GM18498 (cell line): ENCODE measurements around the gene RRP36.
"Not testable (repeated sequence)": the region's sequence is repeated elsewhere in the genome, so short reads cannot be mapped to it uniquely, and the experiment has no call there.

Source experiments
- ATAC-seq: cut with Tn5 transposase; IDR thresholded peaks from one replicate; pipeline ENCODE4 v1.9.1; 2021; ENCODE audit warnings: mild to moderate bottlenecking, moderate library complexity; ENCODE audit not compliant: unreplicated experiment

Gene RRP36

DNA sequence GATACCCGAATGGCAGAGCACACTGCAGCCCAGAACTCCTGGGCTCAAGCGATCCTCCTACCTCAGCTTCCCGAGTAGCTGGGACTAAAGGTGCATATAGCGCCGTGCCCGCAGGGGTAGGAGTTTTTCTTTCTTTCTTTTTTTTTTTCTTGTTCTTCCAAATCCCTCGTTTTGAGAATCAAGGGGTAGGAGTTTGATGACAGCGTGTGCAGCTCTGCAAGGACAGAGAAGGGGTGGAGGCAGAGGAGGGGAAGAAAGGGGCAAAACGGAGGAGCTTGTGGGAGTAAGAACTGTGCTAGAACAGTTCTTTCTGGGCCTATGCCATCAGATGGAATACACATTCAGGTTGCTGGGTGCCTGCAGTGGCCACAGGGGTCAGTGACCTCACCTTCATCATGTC is 15.3 kb downstream of the RRP36 start:
- no peak for ATAC-seq

DNA sequence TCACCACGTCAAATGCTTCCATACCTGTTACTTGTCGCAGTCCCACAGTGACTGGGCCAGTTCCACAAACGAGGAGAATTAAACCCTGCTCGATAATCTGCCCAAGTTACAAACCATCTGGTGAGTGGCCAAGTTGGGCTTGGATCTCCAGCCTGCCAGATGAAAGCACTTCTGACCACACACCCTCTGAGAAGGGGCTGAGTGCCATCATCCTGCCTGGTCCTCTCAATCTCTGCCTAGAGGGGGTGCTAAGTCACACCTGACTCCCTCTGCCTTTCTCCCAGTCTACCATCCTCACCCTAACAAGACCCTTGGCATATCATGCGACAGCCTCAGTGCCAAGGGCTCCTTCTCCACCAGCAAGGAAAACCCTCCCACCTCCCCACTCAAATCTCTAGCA is 15.8 kb downstream of the RRP36 start:
- ATAC-seq = no peak

DNA sequence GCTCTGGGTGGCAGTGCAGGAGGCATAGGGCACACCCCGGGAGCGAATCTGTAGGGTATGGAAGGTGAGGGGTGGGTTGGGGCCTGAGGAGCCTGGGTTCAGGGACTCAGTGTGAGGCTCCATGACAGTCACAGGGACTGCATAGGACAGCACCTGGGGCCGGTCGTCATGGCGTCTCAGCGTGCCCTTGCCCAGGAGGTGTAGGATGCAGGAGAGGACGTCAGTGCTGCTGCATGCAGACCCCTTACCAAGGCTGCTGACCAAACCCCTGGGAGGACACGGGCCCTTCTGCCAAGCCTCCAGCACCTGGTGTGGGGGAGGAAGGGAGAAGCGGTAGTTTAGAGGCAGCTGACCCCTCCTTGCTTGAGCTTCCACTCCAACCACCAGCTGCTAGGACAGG is 16.3 kb downstream of the RRP36 start:
- no peak for ATAC-seq

DNA sequence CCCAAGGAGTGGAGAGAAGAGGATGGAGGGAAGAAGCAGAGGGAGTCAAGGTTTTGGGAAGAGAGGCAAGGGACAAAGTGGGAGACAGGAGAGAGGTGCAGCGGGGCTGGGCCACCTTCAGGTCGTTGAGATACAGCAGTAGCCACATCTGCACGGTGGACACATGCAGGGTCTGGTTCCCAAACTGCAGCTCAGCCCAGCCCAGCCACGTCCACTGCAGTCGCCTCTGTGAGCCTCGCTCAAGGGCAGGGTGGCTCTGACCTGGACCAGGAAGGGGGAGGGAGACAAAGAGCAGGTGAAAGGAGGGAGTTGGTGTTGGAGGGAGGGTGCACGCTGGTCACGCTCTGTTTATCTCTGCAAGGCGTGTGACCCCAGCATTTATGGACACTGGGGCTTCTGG is 17.3 kb downstream of the RRP36 start:
- ATAC-seq = no peak

DNA sequence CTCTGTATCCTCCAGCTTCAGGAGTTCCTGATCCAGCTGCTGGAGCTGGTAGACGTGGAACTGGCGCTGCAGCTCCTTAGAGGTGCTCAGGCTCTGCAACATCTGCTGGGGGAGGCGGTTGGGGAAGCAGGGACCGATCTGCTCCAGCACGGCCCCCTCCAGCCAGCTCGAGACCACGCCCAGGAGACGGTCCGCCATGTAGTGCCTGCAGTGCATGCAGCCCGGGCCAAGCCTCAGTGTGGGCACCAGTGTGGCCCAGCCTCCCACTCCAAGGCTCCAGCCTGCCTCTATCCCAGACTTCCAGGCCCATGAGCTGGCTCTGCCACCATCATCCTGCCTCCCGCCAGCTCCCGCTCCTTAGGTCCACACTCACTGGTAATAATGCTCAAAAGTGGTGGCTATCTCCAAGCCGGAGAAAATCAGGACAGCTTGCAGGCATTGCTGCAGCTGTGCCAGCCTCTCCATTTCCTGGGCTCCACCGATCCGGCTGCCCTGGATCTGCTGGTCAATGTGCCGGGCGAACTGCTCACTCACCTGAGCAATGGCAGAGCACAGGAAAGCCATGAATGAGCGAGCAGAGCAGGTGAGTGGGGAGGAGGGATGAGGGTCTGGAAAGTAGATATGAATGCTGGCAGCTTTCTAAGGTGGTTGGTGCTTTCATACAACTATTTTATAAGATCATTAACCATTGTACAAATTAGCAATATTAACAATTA is 19.3 kb downstream of the RRP36 start:
- ATAC-seq = no peak

DNA sequence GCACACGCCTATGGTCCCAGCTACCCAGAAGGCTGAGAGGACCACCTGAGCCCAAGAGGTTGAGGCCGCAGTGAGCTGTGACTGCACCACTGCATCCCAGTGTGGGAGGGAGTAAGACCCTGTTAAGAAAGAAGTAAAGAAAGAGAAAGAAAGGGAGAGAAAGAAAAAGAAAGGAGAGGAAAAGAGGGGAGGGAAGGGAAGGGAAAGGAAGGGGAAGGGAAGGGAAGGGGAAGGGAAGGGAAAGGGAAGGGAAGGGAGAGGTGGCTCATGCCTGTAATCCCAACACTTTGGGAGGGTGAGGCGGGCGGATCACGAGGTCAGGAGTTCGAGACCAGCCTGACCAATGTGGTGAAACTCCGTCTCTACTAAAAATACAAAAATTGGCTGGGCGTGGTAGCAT is 20.1 kb downstream of the RRP36 start:
- not testable (repeated sequence) for ATAC-seq

DNA sequence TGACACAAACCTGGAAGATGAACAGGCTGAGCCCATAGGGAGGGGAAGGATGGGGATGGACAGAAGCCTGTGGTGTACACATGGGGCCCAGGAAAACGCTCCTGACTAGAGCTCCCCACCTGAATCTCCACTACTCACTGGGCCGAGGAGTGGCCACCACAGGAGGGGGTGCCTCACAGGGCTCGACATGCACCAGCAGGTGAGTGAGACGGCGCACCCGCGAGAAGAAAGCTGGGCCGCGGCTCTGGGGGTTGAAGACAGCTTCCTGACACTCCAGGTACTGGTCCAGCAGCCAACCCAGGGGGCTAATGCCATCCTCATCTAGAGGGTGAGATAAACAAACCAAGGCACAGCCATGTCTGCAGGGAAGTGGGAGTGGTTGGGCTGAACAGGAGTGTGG is 21.9 kb downstream of the RRP36 start:
- no peak for ATAC-seq

DNA sequence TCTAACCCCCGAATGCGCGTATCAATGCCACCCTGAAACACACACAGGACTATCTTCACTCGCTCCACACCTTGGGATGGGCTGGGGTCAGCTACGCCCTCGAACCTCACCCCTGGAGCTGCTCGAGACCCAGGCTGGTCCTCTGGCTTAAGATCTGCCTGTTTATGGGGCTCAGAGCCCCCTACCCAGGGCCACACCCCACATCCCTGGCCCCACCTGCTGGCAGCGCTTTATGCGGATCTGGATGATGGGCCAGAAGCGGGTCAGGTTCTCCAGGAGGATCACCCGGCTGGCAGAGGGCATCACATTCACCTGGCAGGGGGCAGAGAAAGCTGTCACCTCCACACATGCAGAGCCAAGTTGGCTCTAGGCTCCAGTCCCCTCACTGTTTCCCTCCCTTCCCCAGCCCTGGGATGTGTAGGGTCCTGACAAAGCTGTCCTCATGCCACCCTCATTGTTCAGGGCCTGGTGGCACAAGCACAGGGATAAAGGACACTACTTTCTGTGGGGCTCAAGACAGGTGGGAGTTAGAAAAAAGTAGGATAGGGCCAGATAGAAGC is 24.0 kb downstream of the RRP36 start:
- ATAC-seq = no peak

DNA sequence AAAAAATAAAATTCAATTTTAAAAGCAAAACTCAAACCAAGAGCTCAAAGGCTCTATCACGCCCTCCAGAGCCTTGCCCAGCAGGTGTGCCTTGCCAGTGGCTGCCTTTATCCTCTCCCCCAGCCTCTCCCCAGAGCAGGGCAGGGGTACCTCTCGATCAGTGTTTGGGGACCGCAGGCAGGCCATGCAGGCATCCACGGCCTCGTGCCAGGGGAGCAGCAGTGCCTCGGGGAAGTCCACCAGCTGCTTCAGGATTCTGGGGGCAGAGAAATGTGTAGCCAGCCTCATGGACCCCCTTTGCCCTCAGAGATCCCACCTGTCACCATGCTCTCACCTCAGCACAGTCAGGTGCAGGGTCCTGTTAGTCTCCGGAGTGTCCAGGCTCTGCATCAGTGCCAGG is 26.6 kb downstream of the RRP36 start:
- ATAC-seq = no peak

DNA sequence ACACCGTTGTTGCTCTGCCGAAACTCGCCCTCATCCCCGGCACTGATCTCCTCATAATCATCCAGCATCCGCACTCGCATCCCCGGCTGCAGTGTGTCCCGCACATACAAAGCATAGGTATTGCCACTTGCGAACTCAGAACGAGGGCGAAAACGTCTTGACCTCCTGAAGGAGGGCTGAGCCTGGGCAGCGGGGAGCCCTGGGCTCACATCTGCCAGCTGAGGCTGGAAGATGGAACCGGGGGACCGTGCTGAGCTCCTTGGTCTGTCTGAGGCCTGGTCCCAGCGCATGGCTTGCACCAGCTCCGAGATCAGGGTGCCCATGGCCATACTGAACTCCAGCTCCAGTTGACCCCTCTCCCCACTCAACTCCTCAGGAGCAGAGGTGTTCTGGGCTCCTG is 29.6 kb downstream of the RRP36 start:
- no peak for ATAC-seq

DNA sequence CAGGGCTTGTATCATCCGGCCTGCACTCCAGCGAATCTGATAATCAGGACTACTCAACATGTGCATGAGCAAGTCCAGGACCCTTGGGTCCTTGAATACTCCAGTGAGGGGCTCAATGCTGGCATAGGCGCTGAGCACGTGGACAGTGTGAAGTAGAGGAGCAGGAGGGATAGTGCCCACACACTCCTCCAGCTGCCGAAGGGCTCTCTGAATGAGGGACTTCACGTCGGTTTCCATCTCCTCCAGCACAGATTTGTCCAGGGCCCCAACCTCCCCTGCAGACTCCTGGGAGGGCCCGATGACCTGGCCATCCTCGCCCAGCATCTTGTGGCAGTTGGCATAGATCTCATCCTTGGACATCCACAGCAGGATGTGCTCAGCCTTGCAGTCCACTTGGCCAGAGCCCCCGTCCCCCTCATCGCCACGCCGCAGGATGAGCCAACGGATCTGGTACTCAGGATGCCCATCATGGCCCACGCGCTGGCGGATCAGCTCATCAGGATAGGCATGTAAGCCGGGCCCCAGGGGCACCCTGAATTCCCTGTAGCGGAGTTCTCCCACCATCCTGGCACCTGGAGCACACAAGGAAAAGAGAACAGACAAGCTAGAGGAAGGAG is 30.9 kb downstream of the RRP36 start:
- no peak for ATAC-seq

DNA sequence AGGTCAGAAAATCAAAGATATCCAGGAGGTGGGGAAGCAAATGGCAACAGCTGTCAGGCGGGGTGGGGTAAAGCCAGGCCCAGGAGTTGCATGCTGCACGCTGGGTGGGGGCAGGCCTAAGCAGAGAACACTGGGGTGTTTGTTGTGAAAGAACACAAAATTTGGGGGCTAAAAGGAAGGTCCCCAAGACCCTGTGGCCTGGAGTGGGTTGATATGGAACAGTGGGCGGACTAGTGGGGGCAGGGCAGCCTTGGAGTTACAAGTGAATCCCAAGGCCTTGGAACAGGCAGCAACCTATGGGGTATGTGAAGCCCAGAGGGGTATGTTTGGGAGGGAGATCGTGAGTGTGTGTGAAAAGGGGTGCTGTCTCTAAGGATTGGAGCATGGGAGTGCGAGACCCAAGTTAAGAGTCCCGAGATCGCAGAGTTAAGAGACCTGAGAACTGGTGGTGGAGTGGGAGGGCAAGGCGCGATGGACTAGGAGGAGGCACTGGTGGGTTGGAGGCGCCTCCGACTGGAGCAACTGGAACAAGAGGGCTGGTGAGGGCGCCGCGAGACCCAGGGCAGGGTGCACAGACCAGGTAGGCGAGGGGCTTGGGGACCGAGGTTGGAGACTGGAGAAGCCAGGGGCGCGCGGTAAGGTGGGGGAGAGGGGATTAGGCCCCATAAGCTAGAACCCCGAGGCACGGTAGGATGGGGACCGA is 31.6 kb downstream of the RRP36 start:
- peak; percentile 19 for ATAC-seq

DNA sequence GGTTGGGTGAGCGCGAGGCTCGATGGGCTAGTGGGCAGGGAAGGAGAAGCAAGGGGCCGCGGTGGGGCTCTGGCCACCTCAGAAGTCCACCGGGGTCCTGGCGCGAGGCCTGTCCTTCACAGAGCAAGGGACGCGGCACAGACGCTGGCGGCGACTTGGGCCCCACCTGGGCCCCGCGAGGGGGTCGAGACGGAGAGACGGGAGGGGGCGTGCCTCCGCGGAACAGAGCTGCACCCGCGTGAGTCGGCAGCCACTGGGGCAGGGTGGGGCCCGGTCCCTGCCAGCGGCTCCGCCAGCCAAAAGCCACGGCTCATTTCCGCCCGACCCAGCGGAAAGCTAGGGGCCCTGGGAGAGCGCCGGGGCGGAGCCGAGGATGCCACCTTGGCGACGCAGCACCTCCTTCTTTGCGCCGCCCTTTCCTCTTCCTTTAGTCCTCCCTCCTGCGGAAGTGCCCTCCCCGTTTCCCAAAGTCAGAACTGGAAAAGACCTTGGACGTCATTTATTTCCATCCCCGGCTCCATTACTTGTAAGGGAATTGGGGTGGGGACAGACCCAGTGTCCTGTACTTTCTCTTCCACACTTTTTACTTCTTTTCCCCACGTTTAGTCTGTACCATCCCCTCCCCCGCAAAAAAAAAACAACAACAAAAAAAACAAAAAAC is 32.3 kb downstream of the RRP36 start, which contains the start of gene CUL7:
Gene CUL7 (minus strand): TSS at position 307 of the 661 bp plus-strand sequence. CDS start 1,063 bp downstream, outside the sequence.
- peak; percentile 93 for ATAC-seq

DNA sequence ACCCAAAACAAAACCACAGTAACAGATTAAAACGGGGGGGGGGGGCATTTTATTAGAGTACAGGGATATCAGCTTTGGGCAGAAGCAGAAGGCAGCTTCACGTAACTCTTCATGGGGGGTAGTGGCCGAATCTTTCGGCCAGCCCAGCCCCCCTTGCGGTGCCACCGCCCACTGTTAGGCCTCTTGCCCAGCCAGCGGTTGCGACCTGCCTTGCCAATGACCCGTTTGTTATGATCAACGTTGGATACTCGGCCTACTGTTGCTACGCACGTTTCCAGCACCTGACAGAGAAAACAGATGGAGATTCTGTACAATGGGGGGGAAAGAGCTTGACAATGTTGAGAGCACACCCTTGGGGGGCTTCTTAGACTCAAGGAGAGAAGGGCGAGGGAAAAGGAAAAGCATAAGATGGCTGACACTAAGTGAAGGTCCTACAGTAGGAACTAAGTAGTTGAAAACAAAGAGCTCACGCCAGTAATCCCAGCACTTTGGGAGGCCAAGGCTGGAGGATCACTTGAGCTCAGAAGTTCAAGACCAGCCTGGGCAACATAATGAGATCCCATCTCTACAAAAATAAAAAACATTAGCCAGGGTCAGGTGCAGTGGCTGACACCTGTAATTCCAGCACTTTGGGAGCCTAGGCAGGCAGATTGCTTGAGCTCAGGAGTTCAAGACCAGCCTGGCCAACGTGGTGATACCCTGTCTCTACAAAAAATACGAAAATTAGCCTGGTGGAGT is 33.0 kb downstream of the RRP36 start:
- no peak for ATAC-seq

DNA sequence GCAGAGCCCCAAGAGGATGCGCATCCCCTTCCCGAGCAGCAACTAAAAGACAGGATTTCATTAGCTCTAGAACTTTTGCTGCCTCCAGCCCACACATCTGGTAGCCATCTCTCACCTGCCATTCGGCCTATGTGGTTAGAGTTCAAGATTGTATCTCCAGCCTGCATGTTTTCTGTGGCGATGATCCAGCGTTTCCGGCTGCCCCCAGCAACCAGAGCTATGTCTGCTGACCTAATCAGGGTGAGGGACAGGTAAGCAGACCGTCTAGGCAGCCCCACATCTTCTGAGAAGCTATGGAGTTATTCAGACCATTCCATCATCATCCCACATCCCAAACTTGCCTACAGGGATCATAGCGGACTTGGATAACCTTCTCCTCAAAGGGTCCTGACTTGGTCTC is 34.5 kb downstream of the RRP36 start:
- ATAC-seq = no peak

DNA sequence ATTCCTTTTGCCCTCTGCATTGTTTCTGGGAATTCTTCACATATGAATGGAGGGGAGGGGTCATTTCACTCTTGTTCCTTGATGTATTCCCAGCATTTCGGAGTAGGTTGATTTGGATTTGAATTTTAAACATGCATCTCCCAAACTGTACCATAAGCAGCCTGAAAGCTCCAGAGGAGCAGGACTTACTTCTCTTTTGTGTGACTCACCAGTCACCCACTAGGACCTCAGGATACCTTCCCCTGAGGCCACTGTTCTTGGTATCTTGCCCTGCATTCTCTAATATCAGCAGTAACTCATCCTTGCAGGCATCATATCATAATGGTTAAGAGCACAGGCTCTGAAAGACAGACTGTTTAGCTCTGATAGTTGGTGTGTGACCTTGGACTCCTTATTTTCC is 37.1 kb downstream of the RRP36 start:
- no peak for ATAC-seq

DNA sequence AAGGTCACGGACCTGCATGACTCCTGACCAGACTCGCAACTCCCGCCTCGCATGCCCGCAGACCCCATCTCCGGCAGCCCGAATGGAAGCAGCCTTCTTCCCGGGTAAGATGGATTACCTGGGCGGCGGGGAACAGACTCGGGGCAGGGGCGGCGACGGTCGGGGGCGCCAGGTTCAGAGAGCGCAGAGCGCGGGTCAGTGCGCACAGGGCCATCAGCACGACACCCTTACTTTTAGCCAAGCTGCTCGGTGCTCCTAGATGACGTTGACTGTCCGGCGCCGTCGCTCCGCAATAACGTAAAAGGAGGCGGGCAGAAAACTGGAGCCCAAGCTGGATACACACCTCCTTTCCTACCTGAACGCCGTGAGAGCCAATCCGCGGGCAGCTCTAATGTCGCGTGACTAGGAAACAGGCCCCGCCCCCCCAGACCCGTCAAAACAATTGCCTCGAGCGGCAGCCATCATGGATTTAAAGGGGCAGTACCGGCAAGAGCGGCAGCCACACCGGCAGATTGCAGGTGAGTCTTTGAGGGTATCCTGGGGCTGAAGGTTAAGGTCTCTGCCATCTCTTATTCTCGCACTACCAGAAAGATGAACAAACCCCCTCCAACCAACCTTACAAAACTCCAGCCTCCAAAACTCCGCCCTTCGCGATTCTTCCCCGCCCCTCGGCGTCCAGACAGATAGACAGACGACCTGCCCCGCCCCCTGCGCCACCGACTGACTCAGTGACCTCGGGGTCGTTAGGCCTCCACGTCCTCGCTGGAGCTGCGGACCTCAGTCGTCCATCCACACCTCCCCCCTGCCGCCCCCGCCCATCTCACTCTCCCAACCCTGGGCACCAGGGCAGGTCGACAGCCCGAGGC is 38.0 kb downstream of the RRP36 start, which contains the start of the genes KLC4 and MRPL2:
Gene KLC4 (plus strand): TSS at position 464 of the 866 bp plus-strand sequence. CDS start 1,705 bp downstream, outside the sequence.
Gene MRPL2 (minus strand): TSS at position 267 of the 866 bp plus-strand sequence. CDS start 53 bp downstream, at position 214.
- peak; percentile 92 for ATAC-seq

DNA sequence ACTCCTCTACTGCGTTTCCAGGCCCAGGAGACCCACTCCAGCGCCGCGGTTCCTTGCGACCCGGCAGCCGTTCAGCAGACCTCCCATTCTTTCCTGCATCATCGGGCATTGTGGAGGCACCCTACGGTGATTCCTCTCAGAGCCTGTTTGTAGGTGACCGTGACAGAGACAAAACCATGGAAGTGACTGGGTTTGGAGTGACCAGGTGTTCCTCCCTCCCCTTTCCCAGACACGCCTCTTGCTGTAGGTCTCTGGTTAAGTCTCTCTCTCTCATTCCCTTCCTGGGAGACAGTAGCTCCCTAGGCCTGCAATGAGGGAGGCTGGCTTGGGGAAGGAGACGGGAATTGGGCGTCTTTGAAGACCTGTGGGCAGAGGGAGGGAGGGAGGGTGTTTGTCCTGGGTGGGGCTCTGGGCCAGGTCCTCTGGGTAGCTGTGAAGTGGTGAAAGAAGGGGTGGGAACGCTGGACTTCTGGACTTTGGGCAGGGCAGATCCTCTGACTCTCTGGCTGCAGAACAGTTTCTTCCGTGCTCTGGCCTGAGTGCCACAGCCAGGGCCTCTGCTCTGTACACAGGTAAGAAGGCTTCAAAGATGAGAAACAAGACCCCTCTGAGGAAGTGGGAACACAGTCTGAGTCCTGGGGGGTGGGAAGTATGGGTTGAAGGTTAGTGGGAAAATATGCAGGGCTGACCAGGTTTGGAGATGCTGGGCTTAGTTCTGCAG is 38.8 kb downstream of the RRP36 start:
- no peak for ATAC-seq
